ENCODE data around the gene FBL. TPM values are rescaled to one million over a fixed set of nuclear protein-coding genes. Genes with fewer than 3 reads are reported as not detected.

Gene FBL
- total RNA-seq, 1 experiment from 2014 or later: 4,927 TPM

GRCh38 chr19:39865186-39865585, 19.0 kb upstream of the FBL start:
- DNase-seq (ENCODE audit: low read depth, low spot score) (no peak), ATAC-seq (no peak)
- Histone ChIP-seq H3K36me3 (ENCODE audit: control insufficient read depth, insufficient read depth, low read length) (no peaks in the 10 kb centered on the region), H3K4me1 (ENCODE audit: control insufficient read depth, insufficient read depth, low read length) (no peaks in the 10 kb centered on the region), H3K4me3 (ENCODE audit: low read depth in 2 of 2, low read length in 2 of 2) (no peak overlapping the region), H3K27me3 (ENCODE audit: control insufficient read depth, insufficient read depth, low read length) (peaks cover 12% of the 10 kb centered on the region; the same call in 1 of the 2 replicates), H3K27ac (ENCODE audit: low read length) (no peak overlapping the region), H3K9me3 (ENCODE audit: control insufficient read depth, insufficient read depth, low read depth, low read length) (no peaks in the 10 kb centered on the region)
- ChIA-PET POLR2A (no interaction called here), CTCF (no interaction called here)
- TF ChIP-seq CTCF (IDR thresholded peaks at IDR 0.05): no peak
- no peak for TF ChIP-seq REST (IDR thresholded peaks at IDR 0.05; ENCODE audit: insufficient read depth in 1 of 2, low read depth in 2 of 2, low read length in 1 of 2)
- no peak for TF ChIP-seq SIN3A (IDR thresholded peaks at IDR 0.05; ENCODE audit: borderline replicate concordance, insufficient read depth, low read depth, low read length)
- TF ChIP-seq TCF7L2 (IDR thresholded peaks at IDR 0.05; ENCODE audit: low read depth, low read length): no peak
- no peak for TF ChIP-seq POLR2AphosphoS5 (IDR thresholded peaks at IDR 0.05; ENCODE audit: low read depth, low read length)
- BruUV-seq (replicated peaks): no TSS peak
- intact Hi-C loops (cut with micrococcal nuclease; ENCODE audit: unreplicated experiment): no loop called here
- in situ Hi-C loops (cut with HindIII; ENCODE audit: low pct_unique_long_range_greater_than_20kb, low sequenced_read_pairs): loop anchor here (5.0 to 10.0 kb wide), 3 partner anchors 72 to 320 kb away; partner anchors contain the start of gene EID2

- peaks cover 4% of the 10 kb centered on the region for H3K4me1 ChIP-seq (ENCODE audit: control insufficient read depth, insufficient read depth, low read length)
- in situ Hi-C loops (cut with HindIII; ENCODE audit: low pct_unique_long_range_greater_than_20kb, low sequenced_read_pairs): loop anchor here (10.0 kb wide), 2 partner anchors 119 to 319 kb away; partner anchors contain the start of gene EID2
- no peaks in the 10 kb centered on the region for H3K36me3 ChIP-seq (ENCODE audit: control insufficient read depth, insufficient read depth, low read length)
- no peak for DNase-seq (ENCODE audit: low read depth, low spot score)
- intact Hi-C loops (cut with micrococcal nuclease; ENCODE audit: unreplicated experiment): no loop called here
- no TSS peak for BruUV-seq (replicated peaks)
- CTCF ChIA-PET: interaction anchor here (0.7 to 1.0 kb wide), 5 partner anchors 18 to 107 kb away, joined by 3 to 7 read pairs (median 3); partner anchors contain the start of genes FBL and PSMC4
- peaks cover 12% of the 10 kb centered on the region; the same call in 1 of the 2 replicates for H3K27me3 ChIP-seq (ENCODE audit: control insufficient read depth, insufficient read depth, low read length)
- no peak overlapping the region for H3K27ac ChIP-seq (ENCODE audit: low read length)
- ATAC-seq: no peak
- no peaks in the 10 kb centered on the region for H3K9me3 ChIP-seq (ENCODE audit: control insufficient read depth, insufficient read depth, low read depth, low read length)
- no peak overlapping the region for H3K4me3 ChIP-seq (ENCODE audit: low read depth in 2 of 2, low read length in 2 of 2)
- POLR2A ChIA-PET: interaction anchor here (0.6 to 0.7 kb wide), 5 partner anchors 14 to 415 kb away, joined by 3 to 4 read pairs (median 3); partner anchors contain the start of gene DYRK1B
- TF ChIP-seq REST (IDR thresholded peaks at IDR 0.05; ENCODE audit: insufficient read depth in 1 of 2, low read depth in 2 of 2, low read length in 1 of 2): no peak
- TF ChIP-seq SIN3A (IDR thresholded peaks at IDR 0.05; ENCODE audit: borderline replicate concordance, insufficient read depth, low read depth, low read length): no peak
- no peak for TF ChIP-seq POLR2AphosphoS5 (IDR thresholded peaks at IDR 0.05; ENCODE audit: low read depth, low read length)
- no peak for TF ChIP-seq TCF7L2 (IDR thresholded peaks at IDR 0.05; ENCODE audit: low read depth, low read length)
These were observed 17.9 kb upstream of the FBL start for GRCh38 chr19:39864118-39864517.

Data from Panc1 (cell line).